Measurements from ENCODE around the gene TEPSIN.
A peak's percentile ranks its signal among the peaks of the same experiment; 100 is the strongest.

Gene TEPSIN

DNA sequence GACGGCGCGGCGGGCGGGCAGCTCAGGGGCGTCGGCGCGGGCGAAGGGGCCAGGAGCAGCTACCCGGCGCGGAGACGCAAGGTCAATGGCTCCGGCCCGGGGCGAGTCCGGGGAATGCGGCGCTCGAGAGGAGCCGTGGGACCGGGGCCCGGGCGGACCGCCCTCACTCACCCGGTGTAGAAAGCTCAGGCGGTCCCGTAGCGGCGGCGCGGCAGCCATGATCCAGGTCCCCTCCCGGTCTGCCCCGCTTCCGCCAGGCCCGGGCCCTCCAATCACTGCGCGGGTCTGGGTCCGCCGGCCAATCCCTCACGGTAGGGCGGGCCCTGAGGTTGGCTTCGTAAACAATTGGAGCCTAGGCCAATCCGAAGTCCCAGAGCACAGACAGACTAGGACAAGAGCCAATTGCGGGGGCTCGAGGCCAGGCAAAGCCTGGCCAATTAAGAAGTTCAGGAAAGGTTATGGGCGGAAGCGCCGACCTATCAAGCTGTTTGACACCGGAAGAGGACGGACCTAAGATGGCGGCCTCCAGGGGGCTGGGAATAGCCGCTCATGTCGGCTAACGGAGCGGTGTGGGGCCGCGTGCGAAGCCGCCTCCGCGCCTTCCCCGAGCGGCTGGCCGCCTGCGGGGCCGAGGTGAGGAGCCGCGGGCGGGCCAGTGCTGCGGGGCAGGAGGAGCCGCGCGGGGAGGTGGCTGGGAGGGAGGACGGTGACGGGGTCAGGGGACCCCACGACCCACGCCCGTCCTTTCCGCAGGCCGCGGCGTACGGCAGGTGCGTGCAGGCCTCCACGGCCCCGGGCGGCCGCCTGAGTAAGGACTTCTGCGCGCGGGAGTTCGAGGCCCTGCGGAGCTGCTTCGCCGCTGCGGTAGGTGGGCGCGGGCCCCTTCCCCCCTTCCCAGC lies at the start of gene TEPSIN, which contains the start of gene NDUFAF8:
TSS of gene TEPSIN (minus strand) at position 241 of the 899 bp plus-strand sequence. CDS start at position 219, 22 bp downstream.
TSS of gene NDUFAF8 (plus strand) at position 504 of the 899 bp plus-strand sequence. CDS start at position 550, 46 bp downstream.
- peak; percentile 99 for DNase-seq

DNA sequence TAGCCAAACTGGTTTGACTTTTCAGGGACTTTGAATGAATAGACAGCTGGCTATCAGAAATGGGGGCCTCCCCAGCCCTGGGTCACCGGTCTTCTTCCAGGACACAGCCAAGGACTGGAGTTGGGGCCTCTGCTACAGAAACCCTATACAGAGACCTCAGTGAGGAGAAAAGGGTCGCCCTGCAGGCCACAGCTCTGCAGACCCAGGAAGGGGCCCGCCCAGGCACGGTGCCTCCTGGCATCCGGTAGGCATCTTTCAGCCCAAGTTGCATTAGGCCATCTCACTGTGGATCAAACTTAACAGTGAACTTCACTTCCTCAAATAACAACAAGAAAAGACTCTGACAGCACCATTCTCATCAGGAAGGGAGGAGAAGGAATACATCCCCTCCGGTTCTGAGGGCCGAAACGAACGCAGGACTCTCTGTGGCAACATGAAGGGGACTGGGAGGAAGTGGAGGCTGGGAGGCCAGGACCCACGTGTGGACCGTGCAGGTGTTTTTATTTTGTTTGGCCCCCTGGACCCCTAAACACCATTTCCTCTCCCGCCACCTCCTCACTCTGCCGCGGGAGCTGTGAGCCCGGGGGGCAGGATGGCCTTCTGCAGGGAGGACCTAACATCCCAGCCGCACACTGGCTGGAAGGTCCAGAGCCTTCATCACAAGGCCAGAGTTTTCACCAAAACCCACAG lies 49.0 kb upstream of the TEPSIN start:
- DNase-seq: no peak

DNA sequence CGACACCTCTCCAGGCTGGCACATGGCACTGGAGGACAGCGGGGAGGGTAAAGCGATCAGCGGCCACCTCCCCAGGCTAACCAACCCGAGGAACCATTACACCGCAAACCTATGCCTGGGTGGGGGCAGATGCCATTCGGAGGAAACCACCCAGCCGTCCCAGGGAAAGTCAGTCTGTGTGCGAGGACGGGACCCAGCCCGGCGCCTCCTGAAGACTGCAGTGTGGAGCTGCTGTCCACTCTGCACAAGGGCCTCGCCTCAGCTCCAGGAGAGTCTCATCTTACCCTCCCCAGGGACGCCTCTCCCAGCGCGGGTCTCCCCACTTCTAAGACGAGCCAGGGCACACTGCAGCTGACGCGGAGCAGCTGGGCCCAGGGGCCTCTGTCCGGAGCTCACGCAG lies 48.3 kb upstream of the TEPSIN start:
- no peak for DNase-seq

DNA sequence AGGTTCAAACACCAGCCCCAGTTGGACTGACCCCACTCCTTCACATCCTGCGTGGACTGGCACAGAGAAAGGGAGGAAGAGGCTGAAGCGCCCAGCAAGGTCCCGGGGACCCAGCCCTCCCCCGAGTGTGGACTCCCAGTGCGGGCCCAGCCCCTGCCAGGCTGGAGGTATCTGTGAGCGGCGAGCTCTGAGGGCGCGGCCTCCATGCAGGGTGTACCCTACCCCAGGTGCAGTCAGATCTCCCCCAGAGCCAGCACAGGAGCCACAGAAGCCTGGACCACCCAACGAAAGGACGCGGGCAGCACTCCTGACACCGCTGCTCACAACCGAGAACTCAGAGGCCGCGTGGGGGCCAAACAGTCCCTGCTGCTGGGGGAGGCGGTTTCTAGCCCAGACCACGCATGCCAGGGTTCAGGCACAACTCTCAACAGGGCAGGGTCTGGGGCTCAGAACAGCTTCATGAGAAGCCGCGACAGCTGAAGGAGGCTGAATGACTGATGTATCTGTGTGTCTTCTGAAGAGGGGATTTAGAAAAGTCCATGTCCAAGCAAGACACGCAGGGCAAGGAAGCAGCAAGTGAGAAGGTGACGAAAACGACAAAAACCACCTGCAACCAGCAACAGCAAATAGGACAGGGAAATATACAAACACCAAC lies 47.8 kb upstream of the TEPSIN start:
- DNase-seq: no peak

- DNase-seq: no peak
Observed at GRCh38 chr17:81285894-81286293, 47.0 kb upstream of the TEPSIN start.

GRCh38 chr17:81285179-81285878 lies 46.5 kb upstream of the TEPSIN start:
- DNase-seq: no peak

- no peak for DNase-seq
Observed at GRCh38 chr17:81282876-81283275, 44.0 kb upstream of the TEPSIN start.

DNA sequence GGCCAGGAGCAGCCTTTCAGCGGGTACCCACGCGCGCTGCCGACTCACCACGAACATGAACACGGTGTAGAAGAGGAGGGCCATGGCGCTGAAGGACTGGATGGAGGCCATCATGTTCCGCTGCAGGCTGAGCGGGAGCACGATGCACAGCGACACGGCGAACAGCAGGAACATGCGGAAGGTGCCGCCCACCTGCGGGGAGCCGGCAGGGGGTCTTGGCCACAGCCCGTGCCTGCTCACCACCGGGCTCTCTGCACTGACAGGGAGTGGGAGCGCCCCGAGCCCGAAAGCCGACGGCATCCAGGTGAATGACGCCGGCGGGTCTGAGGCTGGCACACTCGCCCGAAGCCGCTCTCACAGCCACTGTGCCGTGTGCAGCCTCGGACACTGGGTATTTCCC lies 43.3 kb upstream of the TEPSIN start:
- no peak for DNase-seq

DNA sequence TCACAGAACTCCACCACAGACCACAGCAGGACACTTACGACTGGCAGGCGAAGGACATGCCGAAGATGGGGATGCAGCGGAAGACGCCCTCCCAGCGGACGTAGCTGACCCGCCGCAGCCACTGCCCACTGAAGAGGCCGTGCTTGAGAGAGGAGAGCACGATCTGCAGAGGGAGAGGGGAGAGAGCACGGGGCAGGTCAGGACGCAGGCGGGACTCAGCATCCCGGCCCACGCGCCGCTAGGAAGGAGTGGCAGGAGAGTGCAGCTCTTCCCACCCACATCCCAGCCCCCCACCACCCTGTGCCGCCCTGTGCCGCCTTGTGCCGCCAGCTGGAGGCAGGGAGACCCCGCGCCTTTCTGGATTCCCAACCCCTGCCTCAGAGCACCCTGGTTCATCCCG lies 41.7 kb upstream of the TEPSIN start:
- no peak for DNase-seq

DNA sequence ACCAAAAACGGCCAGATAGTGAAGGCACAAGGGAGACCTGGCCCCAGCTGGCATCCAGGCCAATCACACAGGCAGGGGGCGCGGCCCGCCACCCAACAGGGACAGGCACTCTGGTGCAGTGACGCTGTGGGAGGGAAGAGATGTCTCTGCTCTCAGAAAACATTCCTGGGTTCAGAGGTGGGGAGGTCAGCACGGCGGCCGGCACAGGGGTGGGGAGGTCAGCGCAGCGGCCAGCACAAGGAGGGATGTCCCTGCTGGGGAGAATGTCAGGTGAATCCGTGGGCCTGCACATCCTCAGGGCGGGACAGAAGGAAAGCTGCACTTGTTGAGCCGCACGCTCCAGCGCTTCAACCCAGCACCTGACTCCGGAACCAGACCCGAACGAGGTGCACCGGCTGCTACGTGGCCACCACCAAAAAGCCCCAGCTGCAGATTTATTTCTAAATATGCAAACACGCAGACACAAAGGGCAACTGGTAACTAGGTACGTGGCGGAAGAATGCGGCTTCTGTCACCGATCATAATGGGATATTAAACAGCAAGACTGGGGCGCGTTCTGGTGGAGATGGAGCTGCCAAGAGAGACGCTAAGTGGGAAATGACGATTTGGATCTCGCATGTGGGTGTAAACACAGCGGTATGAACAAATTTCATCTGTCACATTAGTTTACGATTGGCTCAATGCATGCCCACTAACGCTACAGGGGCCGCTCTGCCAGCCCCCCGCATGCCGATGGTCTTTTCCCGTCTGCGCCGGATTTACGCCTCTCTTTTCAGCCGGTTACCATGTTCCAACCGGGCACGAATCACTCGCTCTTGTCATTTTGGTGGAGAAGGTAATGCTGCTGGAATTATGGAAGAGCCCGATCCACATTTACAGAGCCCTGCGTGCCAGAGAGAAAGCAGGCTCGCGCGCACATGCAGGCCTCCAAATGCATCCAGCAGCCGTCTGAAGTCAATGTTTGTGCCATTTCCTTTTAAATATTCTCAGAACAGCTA lies 40.7 kb upstream of the TEPSIN start:
- no peak for DNase-seq

DNA sequence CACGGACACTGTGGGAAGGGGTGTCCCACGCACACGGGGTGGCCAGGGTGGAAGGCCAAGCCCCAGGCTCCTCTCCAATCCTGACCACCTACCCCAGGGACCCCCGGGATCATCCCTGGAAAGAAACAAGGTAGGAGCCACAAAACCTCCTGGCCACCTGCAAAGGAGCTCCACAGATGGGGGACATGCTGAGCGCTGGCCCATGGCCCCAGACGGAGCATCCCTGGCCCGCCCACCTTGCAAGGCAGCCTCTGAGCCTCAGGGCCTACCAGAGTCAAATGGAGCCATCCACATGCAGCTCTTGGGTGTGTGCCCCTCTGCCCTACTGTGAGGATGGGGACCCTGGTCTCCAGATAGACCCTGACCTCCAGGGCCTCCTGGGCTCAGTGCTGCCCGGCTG lies 40.0 kb upstream of the TEPSIN start:
- DNase-seq: no peak

DNA sequence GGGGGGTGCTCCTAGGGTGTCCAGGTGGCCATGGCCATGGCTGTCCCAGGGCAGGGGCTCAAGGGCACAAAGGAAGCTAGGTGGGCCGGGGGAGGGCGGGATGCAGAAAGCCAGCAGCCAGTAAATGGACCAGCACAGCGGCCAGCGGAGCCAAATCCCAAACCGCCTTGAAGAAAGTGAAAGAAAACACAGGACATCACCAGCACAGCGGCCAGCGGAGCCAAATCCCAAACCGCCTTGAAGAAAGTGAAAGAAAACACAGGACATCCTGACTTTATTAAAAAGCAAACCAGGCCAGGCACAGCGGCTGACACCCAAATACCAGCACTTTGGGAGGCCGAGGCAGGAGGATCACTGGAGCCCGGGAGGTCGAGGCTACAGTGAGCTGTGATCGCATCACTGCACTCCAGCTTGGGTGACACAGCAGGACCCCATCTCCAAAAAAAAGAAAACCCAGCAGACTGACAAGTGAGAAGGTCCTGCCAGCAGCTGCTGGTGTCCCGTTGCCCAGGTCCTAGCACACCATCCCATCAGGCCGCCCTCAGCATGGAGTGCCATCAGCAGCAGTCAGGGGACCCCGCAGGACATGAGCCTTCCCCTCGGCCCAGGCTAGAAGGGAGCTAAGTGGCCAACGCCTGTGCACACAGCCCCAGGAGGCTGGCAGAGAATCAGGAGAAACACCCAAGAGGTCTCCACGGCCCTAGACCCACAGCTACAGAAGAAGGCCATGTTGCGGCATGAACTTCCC lies 39.3 kb upstream of the TEPSIN start:
- DNase-seq: no peak

GRCh38 chr17:81277421-81277820 lies 38.6 kb upstream of the TEPSIN start:
- DNase-seq: no peak

- DNase-seq: no peak
Observed at GRCh38 chr17:81276781-81277180, 37.9 kb upstream of the TEPSIN start.

GRCh38 chr17:81274471-81274855 lies 35.6 kb upstream of the TEPSIN start:
- DNase-seq: no peak

DNA sequence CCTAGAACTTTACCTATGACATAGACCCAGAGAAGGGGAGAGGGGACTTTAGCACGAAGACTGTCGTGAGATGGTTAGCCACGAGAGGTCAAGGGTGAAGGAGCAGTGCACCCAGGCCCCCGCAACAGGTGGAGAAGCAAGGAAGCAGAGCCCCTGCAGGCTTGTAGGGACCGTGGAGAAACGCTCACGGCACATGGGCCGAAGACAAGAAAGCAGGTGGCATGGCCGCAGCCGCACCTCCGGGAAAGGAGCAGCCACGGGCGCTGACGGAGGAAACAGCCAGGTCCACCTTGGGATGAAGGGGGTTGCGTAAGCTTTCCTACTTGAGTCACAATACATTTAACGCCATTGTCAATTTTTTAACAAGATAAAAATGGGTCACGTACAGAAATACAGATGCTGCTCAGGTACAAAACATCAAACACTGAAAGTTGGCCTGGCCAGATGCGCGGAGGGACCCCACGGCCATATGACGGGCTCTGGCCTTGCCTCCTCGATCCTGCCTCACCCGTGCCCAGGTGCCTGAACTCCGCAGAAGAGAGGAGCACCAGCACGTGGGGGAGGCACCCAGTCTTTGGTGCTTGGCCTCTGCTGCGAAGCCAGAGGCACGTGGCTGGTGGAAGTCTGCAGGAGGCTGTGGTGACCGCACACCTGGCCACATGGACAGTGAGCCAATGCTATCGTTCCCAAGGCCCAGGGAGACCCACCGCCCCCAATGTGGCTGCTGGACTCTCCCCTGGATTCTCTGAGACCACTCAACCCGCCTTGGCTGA lies 35.0 kb upstream of the TEPSIN start:
- no peak for DNase-seq

DNA sequence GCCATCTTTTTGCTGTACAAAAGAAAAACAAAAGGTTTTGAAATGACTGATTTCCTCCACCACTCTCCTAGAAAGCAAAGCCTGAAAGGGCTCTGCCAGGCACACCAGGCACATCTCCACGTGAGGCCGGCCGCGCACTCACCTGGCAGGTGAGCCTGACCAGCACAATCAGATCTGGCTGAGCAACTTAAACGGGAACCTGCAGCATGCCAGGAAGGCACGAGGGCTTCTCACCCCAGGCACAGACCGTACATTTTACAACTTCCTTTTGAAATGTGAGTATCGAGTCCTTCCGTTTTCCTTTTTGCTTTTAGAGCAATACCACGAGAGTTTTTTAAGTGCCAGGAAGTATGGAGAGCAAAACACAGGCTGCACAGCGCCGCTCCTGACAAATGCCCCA lies 33.8 kb upstream of the TEPSIN start:
- DNase-seq: no peak

GRCh38 chr17:81271226-81271625 lies 32.4 kb upstream of the TEPSIN start:
- DNase-seq: peak; percentile 83

DNA sequence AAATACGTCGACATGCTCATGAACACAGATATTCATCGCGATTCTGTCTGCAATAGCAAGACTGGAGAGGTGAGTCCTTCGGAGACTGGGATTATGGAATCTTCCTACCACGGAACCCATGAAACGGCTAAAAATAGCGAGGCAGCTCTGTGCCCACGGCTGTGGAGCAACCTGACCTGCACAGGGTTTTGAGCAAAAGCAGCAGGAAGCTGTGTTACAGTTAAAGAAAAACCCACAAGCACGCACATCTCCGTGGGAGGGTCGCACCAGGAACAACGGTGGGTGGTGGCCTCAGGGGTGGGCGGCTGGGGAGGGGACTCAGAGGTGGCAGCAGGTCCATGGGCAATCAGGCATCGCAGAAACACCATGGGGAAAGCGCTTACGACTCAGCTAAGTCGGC lies 31.4 kb upstream of the TEPSIN start:
- no peak for DNase-seq
